GM18520 (cell line): ENCODE data around the gene AP1G2.
"Not testable (repeated sequence)": the region's sequence is repeated elsewhere in the genome, so short reads cannot be mapped to it uniquely, and the experiment has no call there.

ENCODE experiments used
- ATAC-seq: cut with Tn5 transposase; IDR thresholded peaks from one replicate; pipeline ENCODE4 v1.9.1; 2021; ENCODE audit not compliant: unreplicated experiment

The AP1G2 gene

GRCh38 chr14:23539248-23540140 is 28.1 kb downstream of the AP1G2 start:
- no peak for ATAC-seq

GRCh38 chr14:23538785-23539184 is 28.8 kb downstream of the AP1G2 start:
- no peak for ATAC-seq

GRCh38 chr14:23538050-23538718 is 29.4 kb downstream of the AP1G2 start:
- no peak for ATAC-seq

GRCh38 chr14:23537351-23538049 is 30.1 kb downstream of the AP1G2 start:
- no peak for ATAC-seq

GRCh38 chr14:23536906-23537305 is 30.7 kb downstream of the AP1G2 start:
- ATAC-seq: not testable (repeated sequence)

- no peak for ATAC-seq
Observed at GRCh38 chr14:23536494-23536893, 31.1 kb downstream of the AP1G2 start.

GRCh38 chr14:23535943-23536342 is 31.6 kb downstream of the AP1G2 start:
- ATAC-seq: no peak

- no peak for ATAC-seq
Observed at GRCh38 chr14:23533652-23534435, 33.7 kb downstream of the AP1G2 start.

- ATAC-seq: no peak
Observed at GRCh38 chr14:23532658-23533057, 34.9 kb downstream of the AP1G2 start.

- no peak for ATAC-seq
Observed at GRCh38 chr14:23531391-23531790, 36.2 kb downstream of the AP1G2 start.

GRCh38 chr14:23530375-23531055 is 37.1 kb downstream of the AP1G2 start:
- no peak for ATAC-seq

GRCh38 chr14:23529016-23529415 is 38.6 kb downstream of the AP1G2 start:
- no peak for ATAC-seq

GRCh38 chr14:23528555-23528954 is 39.0 kb downstream of the AP1G2 start:
- no peak for ATAC-seq

- no peak for ATAC-seq
Observed at GRCh38 chr14:23525611-23526010, 42.0 kb downstream of the AP1G2 start.

GRCh38 chr14:23524954-23525353 is 42.6 kb downstream of the AP1G2 start:
- ATAC-seq: no peak

- ATAC-seq: no peak
Observed at GRCh38 chr14:23523229-23524016, 44.2 kb downstream of the AP1G2 start.

GRCh38 chr14:23522643-23523198 is 44.9 kb downstream of the AP1G2 start:
- ATAC-seq: no peak

GRCh38 chr14:23521785-23522640 is 45.6 kb downstream of the AP1G2 start:
- ATAC-seq: no peak
